GM12878 (cell line): ENCODE measurements around the gene PRR11.

ENCODE experiments used
- ESRRA ChIP-seq: IDR thresholded peaks from 2 replicates; pipeline ENCODE4 v1.6.1; 2012; ENCODE audit warnings: mild to moderate bottlenecking, low read length, improper control_type of control experiment
- GABPA ChIP-seq: IDR thresholded peaks from 2 replicates; pipeline ENCODE4 v1.6.1; 2014; ENCODE audit warnings: antibody characterized with exemption, low read depth, mild to moderate bottlenecking, inconsistent platforms
- SMC3 ChIP-seq: IDR thresholded peaks from 2 replicates; pipeline ENCODE4 v1.6.1; 2011; ENCODE audit warnings: low read length, improper control_type of control experiment, borderline replicate concordance

DNA sequence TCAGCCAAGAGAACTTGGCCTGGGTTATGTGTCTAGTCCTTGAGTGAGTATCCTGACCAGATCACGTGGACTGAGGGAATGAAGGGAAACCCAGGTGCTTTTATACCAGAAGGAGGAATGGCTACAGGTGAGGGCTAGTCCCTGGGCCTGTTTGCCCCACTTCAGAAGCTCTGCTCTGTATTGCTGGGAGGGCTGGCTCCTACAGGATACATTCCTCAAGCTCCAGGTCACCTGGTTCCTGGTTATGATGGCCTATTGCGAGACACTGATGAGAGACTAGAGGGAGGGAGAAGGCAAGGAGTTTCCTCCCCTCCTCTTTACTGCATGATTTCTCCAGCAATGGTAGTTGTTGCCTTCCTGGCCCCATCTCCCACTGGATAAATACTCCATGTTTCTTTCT, 35.3 kb downstream of the PRR11 start:
- TF ChIP-seq SMC3 (no peak), GABPA (no peak), ESRRA (no peak)
